ENCODE measurements around the gene PRR7.

DNA sequence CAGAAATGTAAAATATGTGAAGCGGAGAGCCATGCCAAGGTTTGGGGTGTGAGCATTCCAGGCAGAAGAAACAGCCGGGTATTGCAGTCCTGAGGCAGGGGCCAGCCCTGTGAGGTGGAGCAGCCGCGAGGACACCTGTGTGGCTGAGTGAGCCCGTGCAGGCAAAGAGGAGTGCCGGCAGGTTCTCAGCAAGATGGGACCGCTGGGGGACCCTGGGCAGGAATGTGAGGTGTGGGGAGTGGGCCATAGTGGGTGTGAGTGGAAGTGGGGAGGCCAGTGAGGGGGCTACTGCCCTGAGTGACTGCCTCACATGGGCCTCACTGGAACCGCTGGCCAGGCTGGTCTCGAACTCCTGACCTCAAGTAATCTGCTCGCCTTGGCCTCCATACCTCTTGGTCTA, 8.1 kb upstream of the PRR7 start:
- TF ChIP-seq, protein P1, sequence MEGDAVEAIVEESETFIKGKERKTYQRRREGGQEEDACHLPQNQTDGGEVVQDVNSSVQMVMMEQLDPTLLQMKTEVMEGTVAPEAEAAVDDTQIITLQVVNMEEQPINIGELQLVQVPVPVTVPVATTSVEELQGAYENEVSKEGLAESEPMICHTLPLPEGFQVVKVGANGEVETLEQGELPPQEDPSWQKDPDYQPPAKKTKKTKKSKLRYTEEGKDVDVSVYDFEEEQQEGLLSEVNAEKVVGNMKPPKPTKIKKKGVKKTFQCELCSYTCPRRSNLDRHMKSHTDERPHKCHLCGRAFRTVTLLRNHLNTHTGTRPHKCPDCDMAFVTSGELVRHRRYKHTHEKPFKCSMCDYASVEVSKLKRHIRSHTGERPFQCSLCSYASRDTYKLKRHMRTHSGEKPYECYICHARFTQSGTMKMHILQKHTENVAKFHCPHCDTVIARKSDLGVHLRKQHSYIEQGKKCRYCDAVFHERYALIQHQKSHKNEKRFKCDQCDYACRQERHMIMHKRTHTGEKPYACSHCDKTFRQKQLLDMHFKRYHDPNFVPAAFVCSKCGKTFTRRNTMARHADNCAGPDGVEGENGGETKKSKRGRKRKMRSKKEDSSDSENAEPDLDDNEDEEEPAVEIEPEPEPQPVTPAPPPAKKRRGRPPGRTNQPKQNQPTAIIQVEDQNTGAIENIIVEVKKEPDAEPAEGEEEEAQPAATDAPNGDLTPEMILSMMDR (IDR thresholded peaks at IDR 0.05; ENCODE audit: low read depth, low read length, poor library complexity, severe bottlenecking) = no peak
- no peak for TF ChIP-seq EZH2phosphoT487 (IDR thresholded peaks at IDR 0.05; ENCODE audit: borderline replicate concordance, low read length)

Measured in DOHH2 (cell line).